Activated naive CD4-positive, alpha-beta T cell treated with anti-CD3 and anti-CD28 coated beads, Interleukin-2, amount 10 ng/mL, durations not matched to agents 7 days and 5 days (primary cell): Measurements from ENCODE around the gene SOX12.
"Not testable (repeated sequence)": the region's sequence is repeated elsewhere in the genome, so short reads cannot be mapped to it uniquely, and the experiment has no call there.

Experiments
- CTCF ChIA-PET: fragments of 350-600 bp; sonication (Branson Sonifier 250); formaldehyde crosslinking; loops from one replicate; lab custom pipeline; 2021; ENCODE audit warnings: antibody characterized with exemption; lab: Charles Lee
- DNase-seq: peaks from one replicate; pipeline ENCODE4 v3.0.0-alpha.2; 2020
- H3K27ac Mint-ChIP-seq: one replicate; pipeline ENCODE4 v1.8.0; 2021; ENCODE audit warnings: mild to moderate bottlenecking, moderate library complexity, mixed read lengths
- H3K27me3 Mint-ChIP-seq: one replicate; pipeline ENCODE4 v1.8.0; 2021; ENCODE audit warnings: mild to moderate bottlenecking, mixed read lengths
- H3K36me3 Mint-ChIP-seq: one replicate; pipeline ENCODE4 v1.8.0; 2021; ENCODE audit warnings: mixed read lengths
- H3K4me1 Mint-ChIP-seq: one replicate; pipeline ENCODE4 v1.8.0; 2021; ENCODE audit warnings: mixed read lengths
- H3K4me3 Mint-ChIP-seq: one replicate; pipeline ENCODE4 v1.8.0; 2021; ENCODE audit warnings: mild to moderate bottlenecking, moderate library complexity, mixed read lengths
- H3K9me3 Mint-ChIP-seq: one replicate; pipeline ENCODE4 v1.8.0; 2021; ENCODE audit warnings: mixed read lengths

The SOX12 gene

GRCh38 chr20:367486-367887 is 42.1 kb downstream of the SOX12 start:
- H3K4me1 Mint-ChIP-seq: peaks cover 58% of the 10 kb centered on the region
- H3K4me3 Mint-ChIP-seq: no peak overlapping the region
- no peaks in the 10 kb centered on the region for H3K27me3 Mint-ChIP-seq
- no peaks in the 10 kb centered on the region for H3K9me3 Mint-ChIP-seq
- H3K27ac Mint-ChIP-seq: no peak overlapping the region
- H3K36me3 Mint-ChIP-seq: no peaks in the 10 kb centered on the region
- no peak for DNase-seq
- CTCF ChIA-PET: interaction anchor here (0.8 to 1.9 kb wide), 2 partner anchors 13 to 97 kb away, joined by 3 to 11 read pairs; no protein-coding TSS in a partner anchor

- peaks cover 65% of the 10 kb centered on the region for H3K4me1 Mint-ChIP-seq
- H3K4me3 Mint-ChIP-seq: no peak overlapping the region
- no peak for DNase-seq
- no peak overlapping the region for H3K27ac Mint-ChIP-seq
- H3K27me3 Mint-ChIP-seq: no peaks in the 10 kb centered on the region
- no peaks in the 10 kb centered on the region for H3K9me3 Mint-ChIP-seq
- no peaks in the 10 kb centered on the region for H3K36me3 Mint-ChIP-seq
- CTCF ChIA-PET: no interaction called here
Observed at GRCh38 chr20:368915-369314, 43.6 kb downstream of the SOX12 start.

DNA sequence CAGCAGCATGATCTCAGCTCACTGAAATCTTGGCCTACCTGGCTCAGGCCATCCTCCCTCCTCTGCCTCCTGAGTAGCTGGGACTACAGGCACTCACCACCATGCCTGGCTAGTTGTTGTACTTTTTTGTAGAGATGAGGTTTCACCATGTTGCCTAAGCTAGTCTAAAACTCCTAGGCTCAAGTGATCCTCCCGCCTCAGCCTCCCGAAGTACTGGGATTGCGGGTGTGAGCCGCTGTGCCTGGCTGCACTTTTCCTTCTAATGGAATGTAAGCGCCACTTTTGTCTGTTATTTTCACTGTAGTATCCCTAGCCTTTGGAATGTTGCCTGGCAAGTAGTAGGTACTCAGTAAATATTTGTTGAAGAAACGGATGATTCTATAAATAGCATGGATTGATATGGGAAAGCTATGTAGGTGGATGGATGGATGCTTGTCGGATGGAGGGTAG is 44.8 kb downstream of the SOX12 start:
- H3K36me3 Mint-ChIP-seq: no peaks in the 10 kb centered on the region
- DNase-seq: no peak
- no peak overlapping the region for H3K4me3 Mint-ChIP-seq
- CTCF ChIA-PET: no interaction called here
- H3K27ac Mint-ChIP-seq: no peak overlapping the region
- peaks cover 54% of the 10 kb centered on the region for H3K4me1 Mint-ChIP-seq
- no peaks in the 10 kb centered on the region for H3K27me3 Mint-ChIP-seq
- H3K9me3 Mint-ChIP-seq: no peaks in the 10 kb centered on the region

- no peak overlapping the region for H3K27ac Mint-ChIP-seq
- no peak for DNase-seq
- CTCF ChIA-PET: interaction anchor here (0.6 kb wide), 1 partner anchor 135 kb away, joined by 3 read pairs; no protein-coding TSS in a partner anchor
- no peaks in the 10 kb centered on the region for H3K9me3 Mint-ChIP-seq
- H3K36me3 Mint-ChIP-seq: no peaks in the 10 kb centered on the region
- no peak overlapping the region for H3K4me3 Mint-ChIP-seq
- no peaks in the 10 kb centered on the region for H3K27me3 Mint-ChIP-seq
- peaks cover 45% of the 10 kb centered on the region for H3K4me1 Mint-ChIP-seq
Observed at GRCh38 chr20:370977-371754, 45.8 kb downstream of the SOX12 start.

GRCh38 chr20:371755-372542 is 46.6 kb downstream of the SOX12 start:
- CTCF ChIA-PET: interaction anchor here (0.9 to 1.6 kb wide), 3 partner anchors 8 to 17 kb away, joined by 3 to 5 read pairs (median 4); no protein-coding TSS in a partner anchor
- Mint-ChIP-seq H3K4me3 (no peak overlapping the region), H3K27ac (peak overlapping the region; percentile 42)

GRCh38 chr20:372543-373082 is 47.3 kb downstream of the SOX12 start:
- not testable (repeated sequence) for DNase-seq, H3K27ac Mint-ChIP-seq, H3K4me3 Mint-ChIP-seq

More at GRCh38 chr20:371755-372542, 46.6 kb downstream of the SOX12 start:
- H3K27me3 Mint-ChIP-seq: peaks cover 4% of the 10 kb centered on the region
- no peak for DNase-seq
- no peaks in the 10 kb centered on the region for H3K36me3 Mint-ChIP-seq
- no peaks in the 10 kb centered on the region for H3K9me3 Mint-ChIP-seq
- H3K4me1 Mint-ChIP-seq: peaks cover 39% of the 10 kb centered on the region

DNA sequence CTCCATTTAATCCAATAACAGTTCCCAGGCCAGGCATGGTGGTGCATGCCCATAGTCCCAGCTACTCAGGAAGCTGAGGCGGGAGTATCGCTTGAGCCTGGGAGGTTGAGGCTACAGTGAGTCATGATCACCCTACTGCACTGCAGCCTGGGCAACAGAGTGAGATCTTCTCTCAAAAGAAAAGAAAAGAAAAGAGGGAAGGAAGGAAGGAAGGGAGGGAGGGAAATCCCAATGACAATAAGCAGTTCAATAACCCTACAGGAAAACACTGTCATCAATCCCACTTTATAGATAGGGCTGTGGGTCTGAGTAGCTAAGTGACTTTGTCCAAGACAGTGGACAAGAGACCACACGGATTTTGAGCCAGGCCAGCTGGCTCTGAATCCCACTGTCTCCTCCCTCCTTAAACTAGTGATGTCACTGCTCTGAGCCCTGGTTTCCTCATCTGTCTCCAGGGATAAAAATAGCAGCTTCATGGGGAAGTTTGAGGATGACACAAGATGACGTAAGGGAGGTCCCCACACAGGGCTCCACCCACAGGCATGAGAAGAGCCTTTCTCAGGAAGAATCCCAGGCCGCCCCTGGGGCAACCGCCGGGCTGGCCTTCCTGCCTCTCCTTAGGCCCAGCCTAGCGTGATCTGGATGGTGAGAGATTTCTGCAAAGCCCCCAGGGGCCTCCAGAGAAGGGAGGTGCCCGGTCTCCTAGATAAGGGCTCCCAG is 48.0 kb downstream of the SOX12 start:
- Mint-ChIP-seq H3K4me3 (no peak overlapping the region), H3K27ac (peak overlapping the region; percentile 40), H3K9me3 (no peaks in the 10 kb centered on the region), H3K4me1 (peaks cover 35% of the 10 kb centered on the region), H3K36me3 (no peaks in the 10 kb centered on the region), H3K27me3 (peaks cover 9% of the 10 kb centered on the region)
- CTCF ChIA-PET: interaction anchor here (0.5 to 1.6 kb wide), 2 partner anchors 19 to 73 kb away, joined by 3 to 5 read pairs; no protein-coding TSS in a partner anchor
- no peak for DNase-seq

More at GRCh38 chr20:372543-373082, 47.3 kb downstream of the SOX12 start:
- not testable (repeated sequence) for H3K36me3 Mint-ChIP-seq, H3K9me3 Mint-ChIP-seq, H3K27me3 Mint-ChIP-seq
- peaks cover 33% of the 10 kb centered on the region for H3K4me1 Mint-ChIP-seq
- CTCF ChIA-PET: interaction anchor here (0.5 to 1.6 kb wide), 4 partner anchors 9 to 72 kb away, joined by 3 to 5 read pairs (median 4); no protein-coding TSS in a partner anchor

- peaks cover 9% of the 10 kb centered on the region for H3K27me3 Mint-ChIP-seq
- no peaks in the 10 kb centered on the region for H3K9me3 Mint-ChIP-seq
- no peak overlapping the region for H3K4me3 Mint-ChIP-seq
- H3K36me3 Mint-ChIP-seq: no peaks in the 10 kb centered on the region
- CTCF ChIA-PET: no interaction called here
- DNase-seq: no peak
- H3K4me1 Mint-ChIP-seq: peaks cover 33% of the 10 kb centered on the region
- no peak overlapping the region for H3K27ac Mint-ChIP-seq
Observed at GRCh38 chr20:375265-375889, 50.0 kb downstream of the SOX12 start.

DNA sequence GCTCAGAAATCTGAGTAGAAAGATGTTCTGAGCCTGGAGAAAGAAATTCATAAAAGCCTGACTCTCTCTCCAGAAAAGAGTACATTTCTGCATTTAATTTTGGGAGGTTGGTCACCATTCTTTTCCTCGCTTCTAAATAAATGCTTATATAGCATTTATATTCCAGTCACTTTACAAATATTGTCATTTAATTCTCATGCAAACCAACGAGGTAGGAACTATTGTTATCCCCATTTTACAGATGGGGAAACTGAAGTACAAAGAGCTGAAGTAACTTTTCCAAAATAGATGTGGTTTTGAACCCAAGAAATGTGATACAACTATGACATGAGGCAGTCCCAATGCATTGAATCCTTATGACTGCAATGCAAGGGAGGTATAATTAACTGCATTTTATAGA is 50.7 kb downstream of the SOX12 start:
- no peak overlapping the region for H3K27ac Mint-ChIP-seq
- CTCF ChIA-PET: no interaction called here
- no peaks in the 10 kb centered on the region for H3K36me3 Mint-ChIP-seq
- H3K4me1 Mint-ChIP-seq: peaks cover 33% of the 10 kb centered on the region
- H3K27me3 Mint-ChIP-seq: peaks cover 9% of the 10 kb centered on the region
- H3K4me3 Mint-ChIP-seq: no peak overlapping the region
- DNase-seq: no peak
- no peaks in the 10 kb centered on the region for H3K9me3 Mint-ChIP-seq

DNA sequence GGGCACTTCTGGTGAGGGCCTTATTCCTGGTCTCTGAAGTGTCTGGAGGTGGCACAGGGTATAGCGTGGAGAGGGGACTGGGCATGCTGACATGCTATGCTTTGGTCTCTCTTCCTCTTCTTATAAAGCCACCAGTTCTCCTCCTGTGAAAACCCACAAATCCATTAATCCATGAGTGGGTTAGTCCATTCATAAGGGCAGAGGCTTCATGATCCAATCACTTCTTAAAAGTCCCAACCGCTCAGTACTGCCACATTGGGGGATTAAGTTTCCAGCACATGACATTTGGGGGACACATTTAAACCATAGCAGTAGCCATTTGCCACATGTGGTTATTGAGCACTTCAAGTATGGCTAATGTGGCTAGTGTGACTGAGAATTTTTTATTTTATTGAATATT is 51.4 kb downstream of the SOX12 start:
- CTCF ChIA-PET: no interaction called here
- no peaks in the 10 kb centered on the region for H3K9me3 Mint-ChIP-seq
- H3K27ac Mint-ChIP-seq: no peak overlapping the region
- H3K27me3 Mint-ChIP-seq: peaks cover 9% of the 10 kb centered on the region
- H3K4me3 Mint-ChIP-seq: no peak overlapping the region
- H3K4me1 Mint-ChIP-seq: peaks cover 28% of the 10 kb centered on the region
- no peaks in the 10 kb centered on the region for H3K36me3 Mint-ChIP-seq
- no peak for DNase-seq

DNA sequence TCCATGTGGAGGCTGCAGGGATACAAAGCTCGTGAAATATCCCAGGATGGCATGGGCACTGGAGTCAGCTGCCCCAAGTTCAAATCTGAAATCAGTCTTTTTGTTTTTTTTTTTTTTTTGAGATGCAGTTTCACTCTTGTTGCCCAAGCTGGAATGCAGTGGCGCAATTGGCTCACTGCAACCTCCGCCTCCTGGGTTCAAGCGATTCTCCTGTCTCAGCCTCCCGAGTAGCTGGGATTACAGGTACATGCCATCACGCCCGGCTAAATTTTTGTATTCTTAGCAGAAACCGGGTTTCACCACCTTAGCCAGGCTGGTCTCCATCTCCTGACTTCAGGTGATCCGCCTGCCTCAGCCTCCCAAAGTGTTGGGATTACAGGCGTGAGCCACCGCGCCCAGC is 52.2 kb downstream of the SOX12 start:
- H3K36me3 Mint-ChIP-seq, H3K9me3 Mint-ChIP-seq, H3K27ac Mint-ChIP-seq, H3K27me3 Mint-ChIP-seq, DNase-seq, CTCF ChIA-PET, H3K4me3 Mint-ChIP-seq: not testable (repeated sequence)
- H3K4me1 Mint-ChIP-seq: peaks cover 27% of the 10 kb centered on the region

DNA sequence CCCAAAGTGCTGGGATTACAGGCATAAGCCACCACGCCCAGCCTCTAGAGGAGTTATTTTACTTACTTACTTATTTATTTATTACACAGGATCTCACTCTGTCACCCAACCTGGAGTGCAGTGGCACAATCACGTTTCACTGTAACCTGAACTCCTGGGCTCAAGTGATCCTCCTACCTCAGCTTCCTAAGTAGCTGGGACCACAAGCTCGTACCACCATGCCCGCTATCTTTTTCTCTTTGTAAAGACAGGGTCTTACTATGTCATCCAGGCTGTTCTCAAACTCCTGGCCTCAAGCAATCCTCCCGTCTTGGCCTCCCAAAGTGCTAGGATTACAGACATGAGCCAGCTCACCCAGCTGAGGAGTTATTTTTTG is 53.6 kb downstream of the SOX12 start:
- CTCF ChIA-PET: no interaction called here
- peaks cover 30% of the 10 kb centered on the region for H3K4me1 Mint-ChIP-seq
- peaks cover 2% of the 10 kb centered on the region for H3K36me3 Mint-ChIP-seq
- no peak for DNase-seq
- peak overlapping the region; percentile 83 for H3K4me3 Mint-ChIP-seq
- peak overlapping the region; percentile 78 for H3K27ac Mint-ChIP-seq
- H3K9me3 Mint-ChIP-seq: no peaks in the 10 kb centered on the region
- H3K27me3 Mint-ChIP-seq: peaks cover 9% of the 10 kb centered on the region
